ENCODE measurements around the gene SPSB2.
A peak's percentile ranks its signal among the peaks of the same experiment; 100 is the strongest.
"Not testable (repeated sequence)": the region's sequence is repeated elsewhere in the genome, so short reads cannot be mapped to it uniquely, and the experiment has no call there.

The SPSB2 gene

GRCh38 chr12:6873094-6874014, at the start of gene SPSB2:
SPSB2 (minus strand) TSS chr12:6873303; CDS start chr12:6872901, 402 bp downstream.
- DNase-seq: peak; percentile 100

GRCh38 chr12:6921996-6922946, 49.2 kb upstream of the SPSB2 start:
- DNase-seq: no peak

- DNase-seq: no peak
These were observed 48.4 kb upstream of the SPSB2 start for GRCh38 chr12:6921539-6921938.

- no peak for DNase-seq
These were observed 46.5 kb upstream of the SPSB2 start for GRCh38 chr12:6919588-6919987.

- DNase-seq: no peak
These were observed 44.6 kb upstream of the SPSB2 start for GRCh38 chr12:6917491-6918231.

GRCh38 chr12:6916426-6917200, 43.5 kb upstream of the SPSB2 start:
- no peak for DNase-seq

GRCh38 chr12:6915789-6916285, 42.7 kb upstream of the SPSB2 start:
- DNase-seq: no peak

- no peak for DNase-seq
These were observed 42.1 kb upstream of the SPSB2 start for GRCh38 chr12:6914947-6915788.

GRCh38 chr12:6914246-6914946, 41.3 kb upstream of the SPSB2 start, which contains the start of gene ENO2:
ENO2 (plus strand) TSS chr12:6914580; CDS start chr12:6915833, 1,253 bp downstream.
- DNase-seq: peak; percentile 85

- no peak for DNase-seq
These were observed 39.2 kb upstream of the SPSB2 start for GRCh38 chr12:6912164-6912935.

- no peak for DNase-seq
These were observed 36.5 kb upstream of the SPSB2 start for GRCh38 chr12:6909421-6910145.

GRCh38 chr12:6908141-6908540, 35.0 kb upstream of the SPSB2 start:
- DNase-seq: not testable (repeated sequence)

- no peak for DNase-seq
These were observed 32.4 kb upstream of the SPSB2 start for GRCh38 chr12:6905414-6906040.

GRCh38 chr12:6904280-6905276, 31.5 kb upstream of the SPSB2 start, which contains the start of gene LRRC23:
LRRC23 (plus strand) TSS chr12:6904822; CDS start chr12:6905634, 812 bp downstream.
- DNase-seq: peak; percentile 99

GRCh38 chr12:6903722-6904121, 30.6 kb upstream of the SPSB2 start:
- no peak for DNase-seq

- DNase-seq: no peak
These were observed 29.3 kb upstream of the SPSB2 start for GRCh38 chr12:6902448-6902847.
